SK-N-MC (cell line): ENCODE measurements around the gene SLC2A6.

ENCODE experiments used
- DNase-seq: peaks from one replicate; pipeline ENCODE4 v3.0.0-alpha.2; 2011; ENCODE audit warnings: low read depth, low spot score
- H3K27ac ChIP-seq: fragments of 200-600 bp; sonication (generic); 2 replicates; pipeline ENCODE4 v1.5.1; 2016; ENCODE audit warnings: mixed run types
- H3K36me3 ChIP-seq: fragments of 200-600 bp; sonication (generic); 2 replicates; pipeline ENCODE4 v1.6.1; 2017; ENCODE audit warnings: antibody characterized with exemption, low read length, mixed read lengths; ENCODE audit not compliant: insufficient read depth
- H3K4me3 ChIP-seq: fragments of 200-600 bp; sonication (generic); 2 replicates; pipeline ENCODE4 v1.5.1; 2016
- H3K9ac ChIP-seq: fragments of 200-600 bp; sonication (generic); 2 replicates; pipeline ENCODE4 v1.8.0; 2017; ENCODE audit warnings: mixed run types, mixed read lengths; ENCODE audit not compliant: insufficient read length
- H3K9me3 ChIP-seq: fragments of 200-600 bp; sonication (generic); 2 replicates; pipeline ENCODE4 v1.6.1; 2017; ENCODE audit warnings: low read depth, mild to moderate bottlenecking, antibody characterized with exemption, low read length, moderate library complexity, mixed read lengths
- EZH2 ChIP-seq: fragments of 200-600 bp; sonication (generic); IDR thresholded peaks from one replicate; pipeline ENCODE4 v1.6.1; 2017; ENCODE audit warnings: antibody characterized with exemption
- FOXP2 ChIP-seq: optimal IDR thresholded peaks from 2 replicates; pipeline ENCODE3; 2011; ENCODE audit warnings: mild to moderate bottlenecking, moderate library complexity; ENCODE audit not compliant: insufficient read depth; ENCODE audit errors: extremely low read length, control extremely low read depth
- POLR2AphosphoS5 ChIP-seq: IDR thresholded peaks from 2 replicates; pipeline ENCODE4 v1.6.1; 2012; ENCODE audit warnings: mild to moderate bottlenecking, low read depth, low read length, borderline replicate concordance

Gene SLC2A6

DNA sequence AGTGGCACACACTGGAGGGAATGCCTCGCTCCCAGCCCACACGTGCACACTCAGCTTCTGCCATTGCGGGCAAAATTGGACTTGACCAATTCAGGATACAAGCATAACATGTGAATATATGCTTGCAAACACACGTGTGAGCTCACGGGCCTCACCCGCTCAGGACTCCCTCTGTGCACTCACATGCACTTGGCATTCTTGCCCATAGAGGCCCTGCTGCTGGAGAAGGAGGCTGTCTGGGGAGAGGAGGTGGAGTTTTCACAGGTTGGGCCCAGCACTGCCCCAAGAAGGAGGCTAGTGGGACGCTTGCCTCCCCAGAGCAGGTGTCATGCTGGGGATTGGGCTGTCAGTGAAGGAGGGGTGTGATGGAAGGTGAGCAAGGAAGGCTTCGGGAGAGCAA, 44.2 kb upstream of the SLC2A6 start:
- H3K36me3 ChIP-seq = no peaks in the 10 kb centered on the region
- H3K9me3 ChIP-seq = no peaks in the 10 kb centered on the region
- H3K9ac ChIP-seq = no peak overlapping the region
- TF ChIP-seq EZH2 = no peak
- no peak for TF ChIP-seq POLR2AphosphoS5
- TF ChIP-seq FOXP2 = no peak
- H3K27ac ChIP-seq = no peak overlapping the region
- no peak for DNase-seq
- no peak overlapping the region for H3K4me3 ChIP-seq

DNA sequence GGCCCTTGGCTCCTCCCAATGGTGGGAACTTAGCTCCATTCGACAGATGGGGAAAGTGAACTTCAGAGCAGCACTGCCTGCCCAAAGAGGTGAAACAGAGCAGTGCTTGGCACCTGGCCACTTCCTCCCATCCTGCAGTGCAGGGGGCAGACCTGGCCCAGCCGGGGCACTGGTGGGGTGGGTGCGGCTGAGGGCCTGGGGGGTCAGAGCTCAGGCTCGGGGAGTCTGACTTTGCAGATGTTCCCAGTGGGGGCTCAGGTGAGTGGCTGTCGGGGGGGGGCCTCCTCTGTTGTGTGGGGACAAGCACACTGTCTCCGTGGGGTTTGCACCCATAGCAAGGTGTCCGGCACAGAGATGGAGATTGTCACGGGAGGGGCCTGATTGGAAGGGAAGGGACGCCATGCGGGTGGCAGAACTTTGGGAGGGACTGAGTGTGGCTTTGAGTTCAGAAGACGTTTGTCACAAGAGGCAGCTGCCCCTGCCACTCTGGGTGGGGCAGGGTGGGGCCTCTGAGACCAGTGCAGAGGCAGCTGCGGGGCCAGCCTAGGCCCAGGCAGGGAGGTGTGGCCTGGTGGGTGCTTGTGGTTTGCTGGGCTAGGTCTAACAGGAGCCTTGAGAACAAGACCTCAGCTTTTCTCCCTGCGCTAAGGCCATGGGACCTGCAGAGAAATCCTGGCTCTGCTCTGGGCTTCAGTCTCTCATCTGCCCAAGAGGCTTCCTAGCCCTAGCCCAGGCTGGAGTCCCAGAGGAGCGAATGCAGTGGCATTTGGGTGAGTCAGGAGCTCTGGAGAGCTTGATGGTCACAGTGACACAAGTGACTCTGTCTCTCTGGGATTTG, 43.4 kb upstream of the SLC2A6 start:
- DNase-seq = no peak
- no peaks in the 10 kb centered on the region for H3K36me3 ChIP-seq
- no peak for TF ChIP-seq POLR2AphosphoS5
- no peak for TF ChIP-seq FOXP2
- no peak for TF ChIP-seq EZH2
- no peak overlapping the region for H3K4me3 ChIP-seq
- no peaks in the 10 kb centered on the region for H3K9me3 ChIP-seq
- H3K9ac ChIP-seq = no peak overlapping the region
- H3K27ac ChIP-seq = no peak overlapping the region

DNA sequence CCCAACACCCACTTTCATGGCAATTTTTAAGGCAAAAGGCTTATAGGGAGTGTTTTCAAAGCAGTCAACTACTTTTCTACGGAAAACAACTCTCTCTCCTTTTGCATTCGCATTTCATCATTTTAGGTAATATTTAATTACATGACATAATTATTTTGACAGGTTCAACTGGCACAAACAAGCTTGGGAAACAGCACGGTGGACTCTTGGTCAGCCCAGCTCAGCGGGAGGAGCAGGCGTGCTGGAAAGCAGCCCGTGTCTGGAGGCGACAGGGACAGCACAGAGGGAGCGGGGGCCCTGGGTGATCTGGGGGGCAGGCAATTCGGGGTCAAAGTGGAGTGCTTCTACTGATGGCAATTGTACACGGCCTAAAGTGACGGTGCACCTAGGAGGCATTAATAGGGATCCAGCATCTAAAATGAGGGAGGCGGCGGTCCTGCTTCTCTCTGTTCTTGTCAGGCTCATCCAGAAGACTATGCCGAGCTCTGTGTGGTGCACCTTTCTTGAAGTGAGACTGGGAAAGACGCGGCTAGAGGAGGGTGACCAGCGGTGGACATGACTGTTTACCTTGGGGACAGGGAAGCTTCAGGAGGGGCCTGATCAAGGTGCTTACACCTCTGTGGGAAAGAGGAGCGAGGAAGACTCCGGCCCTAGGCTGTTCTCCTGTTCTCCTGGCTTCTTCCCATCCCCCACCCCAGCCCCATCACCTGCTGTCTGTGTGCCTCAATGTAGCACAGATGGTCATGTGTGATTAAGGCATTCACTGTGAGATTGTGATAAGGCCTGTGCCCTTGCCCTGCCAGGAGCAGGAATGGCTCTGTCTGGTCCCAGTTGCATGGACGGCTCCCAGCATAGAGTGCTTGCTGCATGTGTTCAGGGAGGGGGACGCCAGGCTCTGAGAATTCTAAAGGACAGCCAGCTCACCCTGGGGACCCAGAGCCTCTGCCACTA, 42.5 kb upstream of the SLC2A6 start:
- Histone ChIP-seq H3K9me3 (no peaks in the 10 kb centered on the region), H3K27ac (no peak overlapping the region), H3K4me3 (no peak overlapping the region), H3K9ac (no peak overlapping the region), H3K36me3 (no peaks in the 10 kb centered on the region)
- no peak for TF ChIP-seq FOXP2
- no peak for TF ChIP-seq EZH2
- no peak for TF ChIP-seq POLR2AphosphoS5
- no peak for DNase-seq

DNA sequence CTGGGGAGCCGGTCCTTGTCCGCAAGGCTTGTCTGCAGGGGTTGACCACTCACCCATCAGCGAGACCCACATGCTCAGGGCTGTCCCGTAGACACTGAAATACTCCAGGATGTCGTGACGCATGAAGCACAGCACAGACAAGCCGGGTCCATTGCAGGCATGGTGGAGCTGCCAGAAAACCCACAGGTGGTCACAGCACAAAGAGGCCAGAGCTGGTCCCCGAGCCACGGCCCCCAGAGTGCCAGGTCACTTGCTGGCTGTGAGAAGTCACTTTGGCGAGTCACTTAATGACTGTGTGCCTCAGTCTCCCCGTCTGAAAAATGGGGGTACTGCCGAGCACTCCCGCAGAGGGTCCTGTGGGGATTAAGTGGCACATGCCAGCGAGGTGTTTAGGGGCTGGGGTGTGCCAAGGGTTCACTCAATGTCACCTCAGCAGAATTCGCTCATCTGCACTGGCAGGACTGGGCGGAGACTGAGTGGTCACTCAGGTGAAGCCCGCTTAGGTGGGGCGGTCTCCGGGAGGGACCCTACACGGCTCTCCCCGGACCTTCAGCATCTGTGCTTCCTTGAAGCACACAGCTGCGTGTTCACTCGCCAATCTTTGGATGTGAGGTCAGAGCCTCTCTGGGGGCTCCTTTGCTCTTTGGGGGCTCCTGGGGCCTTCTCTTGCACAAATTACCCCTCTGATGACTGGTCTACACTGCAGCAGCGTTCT, 41.4 kb upstream of the SLC2A6 start:
- no peak overlapping the region for H3K27ac ChIP-seq
- H3K9ac ChIP-seq = no peak overlapping the region
- TF ChIP-seq POLR2AphosphoS5 (no peak), EZH2 (no peak), FOXP2 (no peak)
- no peak overlapping the region for H3K4me3 ChIP-seq
- no peaks in the 10 kb centered on the region for H3K9me3 ChIP-seq
- H3K36me3 ChIP-seq = no peaks in the 10 kb centered on the region
- DNase-seq = no peak

DNA sequence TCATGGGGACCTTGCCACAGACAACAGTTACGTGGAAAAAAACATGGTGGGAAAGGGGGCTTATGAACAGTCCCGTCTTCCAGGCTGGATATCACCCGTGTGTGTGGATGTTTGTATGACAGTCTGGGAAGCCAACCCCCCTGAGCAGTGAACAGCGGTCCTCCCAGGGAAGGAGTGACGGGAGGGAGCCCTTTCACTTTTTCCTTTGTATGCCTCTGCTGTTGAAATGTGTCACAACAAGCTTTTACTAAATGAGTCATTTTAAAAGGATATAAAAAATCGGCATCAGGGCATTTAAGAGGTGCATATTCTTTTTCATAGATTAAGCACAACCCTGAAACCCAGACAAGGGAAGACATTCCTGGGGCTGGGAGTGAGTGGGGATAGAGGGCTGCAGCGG, 40.8 kb upstream of the SLC2A6 start:
- DNase-seq = no peak
- H3K9ac ChIP-seq = no peak overlapping the region
- TF ChIP-seq FOXP2 (no peak), POLR2AphosphoS5 (no peak), EZH2 (no peak)
- no peaks in the 10 kb centered on the region for H3K36me3 ChIP-seq
- no peak overlapping the region for H3K4me3 ChIP-seq
- no peak overlapping the region for H3K27ac ChIP-seq
- no peaks in the 10 kb centered on the region for H3K9me3 ChIP-seq

DNA sequence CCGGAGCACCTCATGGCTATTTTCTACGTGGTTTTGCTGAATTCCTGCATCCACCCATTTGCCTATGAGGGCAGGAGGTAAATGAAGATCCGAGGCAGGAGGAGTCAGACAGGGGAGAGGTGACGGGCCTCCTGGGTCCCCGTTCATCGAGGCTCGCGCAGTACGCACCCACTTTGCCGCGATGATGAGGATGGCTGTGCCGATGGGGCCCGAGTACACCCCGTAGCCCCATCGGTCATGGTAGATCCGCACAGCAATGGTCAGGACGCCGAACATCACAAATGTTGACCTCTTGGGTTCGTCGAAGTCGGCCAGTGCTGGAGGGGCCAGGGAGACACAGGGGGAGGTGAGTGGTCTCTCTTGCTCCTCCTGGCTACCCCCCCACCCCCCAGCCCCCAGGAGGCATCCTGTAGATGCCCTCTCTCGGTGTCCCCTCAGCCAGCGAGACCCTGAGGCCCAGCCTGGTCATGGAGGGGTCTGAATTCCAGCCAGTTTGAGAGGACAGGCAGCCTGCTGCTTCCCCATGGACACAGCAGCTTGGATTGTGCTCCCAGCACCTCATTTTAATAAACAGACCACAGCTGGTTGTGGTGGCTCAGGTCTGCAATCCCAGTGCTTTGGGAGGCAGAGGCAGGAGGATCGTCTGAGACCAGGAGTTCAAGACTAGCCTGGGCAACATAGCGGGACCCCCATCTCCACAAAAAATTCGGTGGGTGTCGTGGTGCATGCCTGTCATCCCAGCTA, 40.0 kb upstream of the SLC2A6 start:
- no peaks in the 10 kb centered on the region for H3K9me3 ChIP-seq
- no peak overlapping the region for H3K4me3 ChIP-seq
- no peak overlapping the region for H3K9ac ChIP-seq
- H3K36me3 ChIP-seq = no peaks in the 10 kb centered on the region
- DNase-seq = no peak
- no peak overlapping the region for H3K27ac ChIP-seq
- TF ChIP-seq FOXP2 (no peak), EZH2 (no peak), POLR2AphosphoS5 (no peak)

DNA sequence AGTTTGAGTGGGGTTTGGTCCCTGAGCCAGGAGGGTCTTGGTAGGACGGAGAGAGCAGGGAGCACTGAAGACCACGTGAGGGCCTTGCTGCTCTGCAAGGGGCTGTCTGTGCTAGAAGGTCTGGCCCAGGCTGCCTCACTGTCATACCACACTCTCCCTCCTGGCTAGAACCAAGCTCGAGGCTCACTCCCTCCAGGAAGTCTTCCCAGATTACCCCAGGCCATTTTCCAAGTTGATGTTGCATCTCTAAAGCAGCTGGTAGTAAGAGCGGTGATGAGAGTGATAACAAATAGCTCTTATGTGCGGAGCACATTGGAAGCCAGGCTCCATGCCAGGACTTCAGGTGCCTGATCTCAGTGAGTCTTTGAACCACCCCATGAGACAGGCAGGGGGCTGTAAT, 39.3 kb upstream of the SLC2A6 start:
- DNase-seq = no peak
- H3K36me3 ChIP-seq = no peaks in the 10 kb centered on the region
- no peak overlapping the region for H3K9ac ChIP-seq
- no peaks in the 10 kb centered on the region for H3K9me3 ChIP-seq
- no peak overlapping the region for H3K4me3 ChIP-seq
- H3K27ac ChIP-seq = no peak overlapping the region
- TF ChIP-seq FOXP2 = no peak
- TF ChIP-seq POLR2AphosphoS5 = no peak
- no peak for TF ChIP-seq EZH2
